ENCODE measurements around the gene TMEM161B.

- TF ChIP-seq, protein P1, sequence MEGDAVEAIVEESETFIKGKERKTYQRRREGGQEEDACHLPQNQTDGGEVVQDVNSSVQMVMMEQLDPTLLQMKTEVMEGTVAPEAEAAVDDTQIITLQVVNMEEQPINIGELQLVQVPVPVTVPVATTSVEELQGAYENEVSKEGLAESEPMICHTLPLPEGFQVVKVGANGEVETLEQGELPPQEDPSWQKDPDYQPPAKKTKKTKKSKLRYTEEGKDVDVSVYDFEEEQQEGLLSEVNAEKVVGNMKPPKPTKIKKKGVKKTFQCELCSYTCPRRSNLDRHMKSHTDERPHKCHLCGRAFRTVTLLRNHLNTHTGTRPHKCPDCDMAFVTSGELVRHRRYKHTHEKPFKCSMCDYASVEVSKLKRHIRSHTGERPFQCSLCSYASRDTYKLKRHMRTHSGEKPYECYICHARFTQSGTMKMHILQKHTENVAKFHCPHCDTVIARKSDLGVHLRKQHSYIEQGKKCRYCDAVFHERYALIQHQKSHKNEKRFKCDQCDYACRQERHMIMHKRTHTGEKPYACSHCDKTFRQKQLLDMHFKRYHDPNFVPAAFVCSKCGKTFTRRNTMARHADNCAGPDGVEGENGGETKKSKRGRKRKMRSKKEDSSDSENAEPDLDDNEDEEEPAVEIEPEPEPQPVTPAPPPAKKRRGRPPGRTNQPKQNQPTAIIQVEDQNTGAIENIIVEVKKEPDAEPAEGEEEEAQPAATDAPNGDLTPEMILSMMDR (IDR thresholded peaks at IDR 0.05), result no peak
- TF ChIP-seq POLR2A (IDR thresholded peaks at IDR 0.05), result no peak
These were observed 35.7 kb upstream of the TMEM161B start for GRCh38 chr5:88304356-88304755.

Measured in adrenal gland (tissue), 5 donors.